SK-N-SH (cell line): ENCODE results near the gene IQCK. TPM values are rescaled to one million over a fixed set of nuclear protein-coding genes. Genes with fewer than 3 reads are reported as not detected.

Experiments used
- CTCF ChIA-PET: fragments of 300-600, 350-600 bp; formaldehyde crosslinking; extraction: SDS; loops from one replicate; lab custom pipeline; 2021; lab: Yijun Ruan, JAX
- POLR2A ChIA-PET: fragments of 350-600 bp; sonication (Branson Sonifier 250); formaldehyde crosslinking; extraction: SDS; loops from one replicate; lab custom pipeline; 2020; ENCODE audit warnings: antibody characterized with exemption, inconsistent platforms; lab: Yijun Ruan, JAX
- DNase-seq: peaks from one replicate; pipeline ENCODE4 v3.0.0; 2012
- H2AFZ ChIP-seq: fragments of 200-600 bp; sonication (generic); 2 replicates; pipeline ENCODE4 v1.8.1; 2016; ENCODE audit warnings: antibody characterized with exemption, mild to moderate bottlenecking, low read depth
- H3F3A ChIP-seq: fragments of 200-600 bp; sonication (generic); replicated peaks from 2 replicates; pipeline ENCODE3; 2016; ENCODE audit warnings: antibody characterized with exemption, mild to moderate bottlenecking; ENCODE audit not compliant: insufficient read depth
- H3K27ac ChIP-seq, 2 experiments: fragments of 200-500 bp in 1 of 2; fragments of 200-600 bp in 1 of 2; sonication (Bioruptor generic) in 1 of 2; sonication (generic), shearing (Covaris generic) in 1 of 2; 2 replicates each; pipeline versions ENCODE4 v1.5.1 to v1.6.1; 2014 to 2016; ENCODE audit warnings: low read depth in 2 of 2, inconsistent platforms in 1 of 2, low read length in 1 of 2, mild to moderate bottlenecking in 1 of 2, mixed read lengths in 1 of 2
- H3K27me3 ChIP-seq: fragments of 200-600 bp; sonication (generic), shearing (Covaris generic); 2 replicates; pipeline ENCODE4 v1.6.1; 2016; ENCODE audit warnings: mixed run types; ENCODE audit not compliant: insufficient read depth
- H3K36me3 ChIP-seq, 2 experiments: fragments of 200-500 bp in 1 of 2; fragments of 200-600 bp in 1 of 2; sonication (Bioruptor generic) in 1 of 2; sonication (generic) in 1 of 2; replicated peaks in 1 of 2; 2 replicates each; pipeline versions ENCODE3 to v1.5.1; 2014 to 2016; ENCODE audit warnings: low read length in 1 of 2, mild to moderate bottlenecking in 1 of 2; ENCODE audit not compliant: insufficient read depth in 2 of 2, control insufficient read depth in 1 of 2
- H3K4me1 ChIP-seq, 2 experiments: fragments of 200-500 bp in 1 of 2; fragments of 200-600 bp in 1 of 2; sonication (Bioruptor generic) in 1 of 2; sonication (generic), shearing (Covaris generic) in 1 of 2; 2 replicates each; pipeline versions ENCODE4 v1.5.1 to v1.6.1; 2014 to 2016; ENCODE audit warnings: low read depth in 1 of 2, low read length in 1 of 2, mixed run types in 1 of 2; ENCODE audit not compliant: insufficient read depth in 2 of 2, control insufficient read depth in 1 of 2
- H3K4me2 ChIP-seq: fragments of 200-600 bp; sonication (generic), shearing (Covaris generic); 2 replicates; pipeline ENCODE4 v1.6.1; 2017; ENCODE audit warnings: mixed run types
- H3K4me3 ChIP-seq, 2 experiments: fragments of 200-500 bp in 1 of 2; fragments of 200-600 bp in 1 of 2; sonication (Bioruptor generic) in 1 of 2; sonication (generic), shearing (Covaris generic) in 1 of 2; 2 replicates each; pipeline versions ENCODE4 v1.5.1 to v1.8.1; 2014 to 2016; ENCODE audit warnings: low read depth in 2 of 2, inconsistent platforms in 1 of 2, low read length in 1 of 2, mild to moderate bottlenecking in 1 of 2, mixed read lengths in 1 of 2, moderate library complexity in 1 of 2
- H3K79me2 ChIP-seq: fragments of 200-600 bp; sonication (generic); 2 replicates; pipeline ENCODE4 v1.8.1; 2017; ENCODE audit warnings: mild to moderate bottlenecking; ENCODE audit not compliant: insufficient read depth
- H3K9ac ChIP-seq: fragments of 200-600 bp; sonication (generic); 2 replicates; pipeline ENCODE4 v1.6.1; 2017; ENCODE audit warnings: mixed run types
- H3K9me2 ChIP-seq: fragments of 200-600 bp; sonication (generic); 2 replicates; pipeline ENCODE4 v1.6.1; 2017; ENCODE audit warnings: mixed run types
- H3K9me3 ChIP-seq: fragments of 200-600 bp; sonication (generic); 2 replicates; pipeline ENCODE4 v1.6.1; 2017; ENCODE audit warnings: mixed run types, mild to moderate bottlenecking, moderate library complexity
- H4K20me1 ChIP-seq: fragments of 200-600 bp; sonication (generic); 2 replicates; pipeline ENCODE4 v1.6.1; 2017; ENCODE audit warnings: mild to moderate bottlenecking, mixed run types; ENCODE audit not compliant: insufficient read depth
- CHD2 ChIP-seq: fragments of 150-350 bp; IDR thresholded peaks from 2 replicates; pipeline ENCODE4 v1.6.1; 2018; ENCODE audit warnings: low read length; ENCODE audit not compliant: partially characterized antibody
- FOSL2 ChIP-seq: IDR thresholded peaks from 2 replicates; pipeline ENCODE4 v1.4.0; 2012; ENCODE audit warnings: low read depth, mild to moderate bottlenecking, moderate library complexity, borderline replicate concordance
- FOXM1 ChIP-seq: IDR thresholded peaks from 2 replicates; pipeline ENCODE4 v1.4.0; 2012; ENCODE audit warnings: low read depth, mild to moderate bottlenecking
- GABPA ChIP-seq: IDR thresholded peaks from 2 replicates; pipeline ENCODE4 v1.4.0; 2012; ENCODE audit warnings: low read depth, mild to moderate bottlenecking
- JUND ChIP-seq: IDR thresholded peaks from 2 replicates; pipeline ENCODE4 v1.4.0; 2012
- NFIC ChIP-seq: IDR thresholded peaks from 2 replicates; pipeline ENCODE4 v1.4.0; 2012; ENCODE audit warnings: borderline replicate concordance
- NRF1 ChIP-seq: IDR thresholded peaks from 2 replicates; pipeline ENCODE4 v1.6.1; 2012; ENCODE audit warnings: low read depth, mild to moderate bottlenecking, low read length
- RCOR1 ChIP-seq: fragments of 150-350 bp; IDR thresholded peaks from 2 replicates; pipeline ENCODE4 v1.6.1; 2017; ENCODE audit warnings: antibody characterized with exemption, low read length
- SIN3A ChIP-seq: IDR thresholded peaks from 2 replicates; pipeline ENCODE4 v1.6.1; 2012; ENCODE audit warnings: low read depth, mild to moderate bottlenecking, low read length, moderate library complexity, borderline replicate concordance
- SMC3 ChIP-seq: IDR thresholded peaks from 2 replicates; pipeline ENCODE4 v1.6.1; 2012; ENCODE audit warnings: low read depth, low read length, improper control_type of control experiment
- TCF12 ChIP-seq: IDR thresholded peaks from 2 replicates; pipeline ENCODE4 v1.4.0; 2012
- WGBS: methylation state at CpG from one replicate; pipeline ENCODE4 v1.1.6; 2017; ENCODE audit warnings: low lambda C conversion rate; 5-methylcytosine and 5-hydroxymethylcytosine counted together
- polyA plus RNA-seq, 3 experiments: library from polyadenylated mRNA; depleted of rRNA; stranded (reverse); fragments of >200 nt; gene quantifications; 2 replicates each; pipeline ENCODE4 v1.2.3, GENCODE V29; 2012
- TF ChIP-seq, protein P1 (sequence below): fragments of 150-350 bp; IDR thresholded peaks from 2 replicates; pipeline ENCODE4 v1.6.1; 2016; ENCODE audit warnings: mild to moderate bottlenecking, low read depth, low read length
- TF ChIP-seq, protein P2 (sequence below): IDR thresholded peaks from 2 replicates; pipeline ENCODE4; 2012

Gene IQCK
- polyA plus RNA-seq, 1 of the 3 experiments (the other 2 are of a cell fraction) = 7.3 TPM

- TF ChIP-seq JUND (no peak), TCF12 (no peak), GABPA (no peak), SMC3 (no peak), RCOR1 (no peak), SIN3A (no peak), FOXM1 (no peak), FOSL2 (no peak), CHD2 (no peak)
- TF ChIP-seq, protein P1, sequence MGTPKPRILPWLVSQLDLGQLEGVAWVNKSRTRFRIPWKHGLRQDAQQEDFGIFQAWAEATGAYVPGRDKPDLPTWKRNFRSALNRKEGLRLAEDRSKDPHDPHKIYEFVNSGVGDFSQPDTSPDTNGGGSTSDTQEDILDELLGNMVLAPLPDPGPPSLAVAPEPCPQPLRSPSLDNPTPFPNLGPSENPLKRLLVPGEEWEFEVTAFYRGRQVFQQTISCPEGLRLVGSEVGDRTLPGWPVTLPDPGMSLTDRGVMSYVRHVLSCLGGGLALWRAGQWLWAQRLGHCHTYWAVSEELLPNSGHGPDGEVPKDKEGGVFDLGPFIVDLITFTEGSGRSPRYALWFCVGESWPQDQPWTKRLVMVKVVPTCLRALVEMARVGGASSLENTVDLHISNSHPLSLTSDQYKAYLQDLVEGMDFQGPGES = no peak
- TF ChIP-seq, protein P2, sequence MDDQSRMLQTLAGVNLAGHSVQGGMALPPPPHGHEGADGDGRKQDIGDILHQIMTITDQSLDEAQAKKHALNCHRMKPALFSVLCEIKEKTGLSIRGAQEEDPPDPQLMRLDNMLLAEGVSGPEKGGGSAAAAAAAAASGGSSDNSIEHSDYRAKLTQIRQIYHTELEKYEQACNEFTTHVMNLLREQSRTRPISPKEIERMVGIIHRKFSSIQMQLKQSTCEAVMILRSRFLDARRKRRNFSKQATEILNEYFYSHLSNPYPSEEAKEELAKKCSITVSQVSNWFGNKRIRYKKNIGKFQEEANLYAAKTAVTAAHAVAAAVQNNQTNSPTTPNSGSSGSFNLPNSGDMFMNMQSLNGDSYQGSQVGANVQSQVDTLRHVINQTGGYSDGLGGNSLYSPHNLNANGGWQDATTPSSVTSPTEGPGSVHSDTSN = no peak
- ChIA-PET POLR2A (interaction anchor here (0.5 to 1.9 kb wide), 2 partner anchors 31 to 1202 kb away, joined by 3 to 5 read pairs; no protein-coding TSS in a partner anchor), CTCF (interaction anchor here (1.1 to 1.5 kb wide), 2 partner anchors 45 to 98 kb away, joined by 3 to 4 read pairs; no protein-coding TSS in a partner anchor)
- H3K79me2 ChIP-seq = peaks cover 12% of the 10 kb centered on the region; the same call in 1 of the 2 replicates
- whole genome bisulfite sequencing = 95% methylated on average over 7 of the region's 8 CpGs
- H3K9me3 ChIP-seq = no peaks in the 10 kb centered on the region
- peaks cover 32 to 36% of the 10 kb centered on the region in 2 experiments for H3K36me3 ChIP-seq
- DNase-seq = no peak
- H2AFZ ChIP-seq = no peak overlapping the region
- no peak overlapping the region for H3K4me3 ChIP-seq
- H3F3A ChIP-seq = peaks cover 30% of the 10 kb centered on the region
- peaks cover 23% of the 10 kb centered on the region for H4K20me1 ChIP-seq
- peak overlapping the region; percentile 42; the same call in 1 of the 2 replicates for H3K4me2 ChIP-seq
- no peak overlapping the region for H3K9ac ChIP-seq
- peak overlapping the region in 1 of 2 experiments; percentile 83; a peak in 1 of 4 replicates for H3K27ac ChIP-seq
- H3K27me3 ChIP-seq = no peaks in the 10 kb centered on the region
- H3K4me1 ChIP-seq = peaks cover 16% of the 10 kb centered on the region in 2 experiments
- no peaks in the 10 kb centered on the region for H3K9me2 ChIP-seq
Observed at GRCh38 chr16:19699472-19699871, 18.6 kb upstream of the IQCK start.

GRCh38 chr16:19700319-19700781, 17.7 kb upstream of the IQCK start:
- no peaks in the 10 kb centered on the region for H3K9me3 ChIP-seq
- H3K4me3 ChIP-seq = no peak overlapping the region
- H3K9me2 ChIP-seq = no peaks in the 10 kb centered on the region
- H2AFZ ChIP-seq = no peak overlapping the region
- H3K4me2 ChIP-seq = peak overlapping the region; percentile 42; the same call in 1 of the 2 replicates
- 54% methylated on average over 6 of the region's 6 CpGs for WGBS
- ChIA-PET CTCF (interaction anchor here (1.5 kb wide), 1 partner anchor 99 kb away, joined by 3 read pairs; no protein-coding TSS in a partner anchor), POLR2A (interaction anchor here (0.5 kb wide), 1 partner anchor 1201 kb away, joined by 3 read pairs; no protein-coding TSS in a partner anchor)
- DNase-seq = no peak
- peak overlapping the region; percentile 50 to 83 for H3K27ac ChIP-seq
- no peaks in the 10 kb centered on the region for H3K27me3 ChIP-seq
- peaks cover 37 to 43% of the 10 kb centered on the region in 2 experiments for H3K36me3 ChIP-seq
- peaks cover 15% of the 10 kb centered on the region; the same call in 1 of the 2 replicates for H3K79me2 ChIP-seq
- peak overlapping the region; percentile 23; the same call in 1 of the 2 replicates for H3K9ac ChIP-seq
- H3K4me1 ChIP-seq = peaks cover 16 to 22% of the 10 kb centered on the region in 2 experiments
- peaks cover 30% of the 10 kb centered on the region for H3F3A ChIP-seq
- TF ChIP-seq NFIC (peak; percentile 7; the same call in 1 of the 2 replicates), NRF1 (no peak), JUND (peak; percentile 31; the same call in 1 of the 2 replicates)
- H4K20me1 ChIP-seq = peaks cover 23% of the 10 kb centered on the region
